Lower leg skin (tissue), 3 donors: ENCODE results near the gene KIAA0825.

Experiments
- CTCF ChIP-seq, 3 donors: fragments of 450-650 bp; IDR thresholded peaks; one replicate each; pipeline ENCODE4 v1.5.1; 2016; ENCODE audit warnings: antibody characterized with exemption in 3 of 3, mild to moderate bottlenecking in 3 of 3, moderate library complexity in 2 of 3
- POLR2A ChIP-seq, 2 donors: fragments of 450-650 bp; IDR thresholded peaks; one replicate each; pipeline ENCODE4 v1.6.1; 2016 to 2017; ENCODE audit warnings: antibody characterized with exemption in 2 of 2, mild to moderate bottlenecking in 1 of 2, moderate library complexity in 1 of 2

DNA sequence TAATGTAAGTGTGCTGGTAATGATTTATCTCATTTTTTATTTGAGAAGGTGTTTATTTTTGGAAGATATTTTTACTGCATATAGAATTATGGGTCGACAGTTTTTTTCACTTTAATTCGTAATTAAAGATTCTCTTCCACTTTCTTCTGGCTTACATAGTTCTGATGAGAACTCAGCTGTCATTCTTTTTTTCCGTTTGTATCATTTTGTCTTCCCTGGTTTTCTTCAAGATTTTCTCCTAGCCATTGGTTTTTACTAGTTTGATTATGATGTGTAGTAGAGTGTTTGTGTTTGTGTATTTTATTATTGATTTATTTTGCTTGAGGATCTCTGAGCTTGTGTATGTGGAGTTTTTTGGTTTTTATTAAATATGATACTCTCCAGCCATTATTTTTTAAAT lies 21.8 kb upstream of the KIAA0825 start:
- TF ChIP-seq CTCF (IDR thresholded peaks at IDR 0.05) = no peak
- no peak for TF ChIP-seq POLR2A (IDR thresholded peaks at IDR 0.05)
